GM19324 (cell line): ENCODE data around the gene UBE2J2.

Experiments used
- ATAC-seq: cut with Tn5 transposase; IDR thresholded peaks from one replicate; pipeline ENCODE4 v1.9.1; 2021; ENCODE audit warnings: mild to moderate bottlenecking, moderate library complexity; ENCODE audit not compliant: unreplicated experiment, low FRiP score

UBE2J2 gene

DNA sequence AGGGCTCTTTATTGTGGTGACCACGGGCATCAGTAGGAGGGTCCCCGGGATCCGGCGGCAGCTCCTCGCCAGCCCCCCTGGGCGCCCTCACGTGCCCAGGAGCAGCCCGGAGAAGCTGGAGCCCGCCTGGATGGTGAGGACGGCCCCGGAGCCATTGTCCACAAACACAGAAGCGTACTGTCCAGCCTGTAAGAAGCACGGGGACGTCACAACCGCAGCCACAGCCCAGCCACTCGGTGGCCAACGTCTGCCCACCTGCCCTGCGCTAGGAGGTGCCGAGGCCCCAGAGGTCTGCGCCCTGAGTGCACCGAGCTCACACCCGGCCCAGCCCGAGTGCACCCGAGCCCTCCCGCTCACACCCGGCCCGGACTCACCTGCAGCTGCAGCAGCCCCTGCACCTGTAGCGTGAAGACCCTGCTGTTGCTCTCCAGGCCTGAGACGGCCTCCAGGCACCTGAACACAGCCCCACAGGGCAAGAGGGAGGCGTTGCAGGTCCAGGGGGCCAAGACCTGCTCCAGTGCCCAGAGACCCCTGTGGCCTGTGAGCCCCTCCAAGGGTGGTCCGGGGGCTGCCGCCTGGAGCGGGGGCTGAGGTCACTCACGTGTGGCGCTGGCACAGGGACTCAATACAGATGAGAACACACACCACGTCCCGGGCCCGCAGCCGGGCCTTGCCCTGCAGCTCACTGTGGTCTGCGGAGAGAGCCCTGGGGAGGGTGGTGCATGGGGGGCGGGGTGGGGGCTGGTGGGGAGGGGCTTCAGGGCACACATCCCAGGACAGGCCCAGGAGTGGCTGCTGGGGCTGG is 31.0 kb downstream of the UBE2J2 start:
- ATAC-seq: no peak

DNA sequence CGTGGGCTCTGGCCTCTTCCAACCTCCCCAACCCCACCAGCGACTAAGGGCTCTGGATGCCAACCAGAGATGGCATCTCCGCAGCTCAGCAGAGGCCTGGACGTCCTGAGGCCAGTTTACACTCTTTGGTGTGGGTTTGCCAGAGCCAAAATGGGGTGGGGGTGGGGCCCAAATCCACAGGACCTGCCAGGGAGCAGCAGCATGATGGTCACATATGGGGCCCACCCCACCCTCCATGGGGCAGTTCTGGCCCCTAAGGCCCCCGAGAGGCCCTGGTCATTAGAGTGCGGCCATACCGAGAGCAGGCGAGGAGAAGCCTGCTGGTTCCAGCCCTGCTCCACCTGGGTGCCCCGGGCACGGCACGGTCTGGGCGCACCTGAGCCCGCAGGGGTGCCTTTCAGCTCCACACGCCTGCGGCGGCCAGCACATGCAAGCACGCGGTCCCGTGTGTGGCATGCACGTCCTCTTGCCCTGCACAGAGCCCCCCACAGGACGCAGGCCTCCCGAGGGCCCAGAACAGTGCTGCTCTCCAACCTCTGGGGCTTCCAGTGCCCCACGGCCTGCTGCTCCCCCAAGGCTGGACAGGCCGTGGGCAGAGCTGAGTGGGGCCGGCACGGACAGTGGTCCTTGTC is 31.9 kb downstream of the UBE2J2 start:
- no peak for ATAC-seq

DNA sequence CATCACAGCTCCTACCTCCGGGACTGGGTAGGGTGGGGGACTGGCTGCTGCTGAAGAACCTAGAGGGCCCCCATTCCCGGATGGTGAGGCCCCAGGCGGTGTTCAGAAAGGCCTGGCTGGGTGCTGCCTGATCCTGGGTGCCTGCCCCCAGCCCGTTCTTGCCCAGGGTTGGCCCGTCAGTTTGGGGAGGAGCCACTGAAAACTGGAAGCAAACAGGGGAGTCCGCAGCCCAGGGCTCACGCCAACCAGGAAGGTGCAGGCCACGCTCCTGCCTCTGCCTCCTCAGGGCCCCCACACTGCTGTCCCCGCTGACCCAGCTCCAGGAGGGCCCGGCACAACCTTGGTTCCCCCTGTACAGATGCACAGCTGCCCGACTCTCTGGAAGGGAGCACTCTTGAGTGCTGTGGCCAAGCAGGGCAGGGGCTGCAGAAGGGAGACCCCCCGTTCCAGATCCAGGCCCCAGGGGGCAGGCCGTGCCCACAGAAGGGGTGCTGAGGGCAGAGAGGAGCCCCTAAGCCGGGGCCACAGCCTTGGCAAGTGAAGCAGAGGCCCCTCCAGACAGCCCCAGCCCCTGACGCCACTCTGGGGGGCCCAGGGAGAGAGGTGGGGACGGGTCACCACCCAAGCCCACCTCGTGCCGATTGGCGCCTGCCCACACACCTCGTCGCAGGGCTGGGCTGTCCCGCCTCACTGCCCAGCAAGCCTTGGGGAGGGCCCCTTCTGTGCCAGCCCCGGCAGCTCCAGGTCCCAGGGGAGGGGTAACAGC is 32.6 kb downstream of the UBE2J2 start:
- ATAC-seq: no peak

DNA sequence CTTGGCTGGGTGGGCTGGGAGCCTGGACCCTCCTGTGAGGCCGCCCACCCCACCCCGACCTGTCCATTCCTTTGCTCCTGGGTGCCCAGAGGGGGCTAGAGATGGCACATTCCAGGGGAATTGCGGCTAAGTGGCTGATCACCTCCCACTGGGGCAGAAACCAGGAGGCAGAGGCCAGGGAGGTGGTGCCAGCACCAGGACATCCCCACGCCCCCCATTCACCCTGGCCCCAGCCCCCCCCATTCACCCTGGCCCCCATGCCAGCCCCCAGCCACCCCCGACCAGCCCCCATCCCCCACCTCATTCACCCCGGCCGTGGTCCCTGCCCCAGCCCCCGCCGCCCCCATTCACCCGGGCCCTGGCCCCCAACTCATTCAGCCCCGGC is 33.3 kb downstream of the UBE2J2 start:
- ATAC-seq: no peak

DNA sequence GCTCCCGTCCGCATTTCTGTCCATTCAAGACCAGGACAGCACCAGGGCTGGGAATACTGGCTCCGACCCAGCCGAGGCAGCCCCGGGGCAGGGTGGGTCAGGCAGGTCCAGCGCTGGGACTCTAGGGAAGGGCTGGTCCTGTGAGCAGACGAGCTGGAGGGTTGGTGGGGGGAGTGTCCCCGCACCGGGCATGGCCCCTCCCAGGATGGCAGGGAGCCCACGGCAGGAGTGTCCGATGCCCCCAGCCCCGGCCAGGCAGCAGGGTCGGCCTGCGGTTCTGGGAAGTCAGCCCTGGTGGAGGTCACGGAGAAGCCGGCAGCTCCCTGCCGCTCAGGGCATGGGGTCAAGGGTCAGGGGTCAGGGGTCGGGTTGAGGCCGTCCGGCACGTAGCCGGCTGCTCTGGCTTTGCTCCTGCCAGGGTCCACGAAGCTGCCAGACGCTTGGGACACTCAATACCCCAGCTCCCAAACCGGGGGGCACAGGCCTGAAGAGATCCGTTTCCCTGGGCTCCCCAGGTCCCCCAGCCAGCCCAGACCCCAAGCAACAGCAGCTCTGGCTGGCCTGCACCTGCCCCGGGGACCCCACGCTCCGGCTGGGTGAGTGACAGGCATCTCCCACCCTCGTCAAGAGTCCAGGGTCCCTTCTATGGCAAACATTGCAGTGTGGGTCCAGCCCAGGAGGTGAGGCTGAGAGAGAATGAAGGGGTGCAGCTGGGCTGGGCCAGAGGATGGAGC is 33.9 kb downstream of the UBE2J2 start:
- no peak for ATAC-seq

DNA sequence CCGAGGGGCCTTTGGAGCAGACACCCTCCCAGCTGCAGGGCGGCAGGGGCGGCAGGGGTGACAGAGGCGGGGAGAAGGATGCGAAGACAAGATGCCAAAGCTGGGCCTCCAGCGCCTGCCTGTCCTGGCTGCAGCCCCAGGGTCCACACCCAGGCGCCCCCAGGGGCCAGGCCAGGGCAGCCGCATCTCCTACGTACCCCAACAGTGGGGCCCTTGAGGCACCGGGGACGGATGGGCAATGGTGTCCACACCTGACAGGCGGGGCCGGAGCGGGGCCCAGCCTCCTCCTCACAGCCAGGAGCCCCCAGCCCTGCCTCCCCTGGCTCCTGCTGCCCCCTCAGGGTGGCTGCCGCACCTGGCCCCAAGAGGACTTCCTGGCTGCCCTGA is 34.4 kb downstream of the UBE2J2 start:
- ATAC-seq: no peak

GRCh38 chr1:1238702-1239178 is 34.9 kb downstream of the UBE2J2 start:
- ATAC-seq: no peak

GRCh38 chr1:1237874-1238701 is 35.6 kb downstream of the UBE2J2 start:
- ATAC-seq: no peak

GRCh38 chr1:1236945-1237873 is 36.4 kb downstream of the UBE2J2 start:
- ATAC-seq: no peak

- no peak for ATAC-seq
These were observed 37.4 kb downstream of the UBE2J2 start for GRCh38 chr1:1236176-1236763.

DNA sequence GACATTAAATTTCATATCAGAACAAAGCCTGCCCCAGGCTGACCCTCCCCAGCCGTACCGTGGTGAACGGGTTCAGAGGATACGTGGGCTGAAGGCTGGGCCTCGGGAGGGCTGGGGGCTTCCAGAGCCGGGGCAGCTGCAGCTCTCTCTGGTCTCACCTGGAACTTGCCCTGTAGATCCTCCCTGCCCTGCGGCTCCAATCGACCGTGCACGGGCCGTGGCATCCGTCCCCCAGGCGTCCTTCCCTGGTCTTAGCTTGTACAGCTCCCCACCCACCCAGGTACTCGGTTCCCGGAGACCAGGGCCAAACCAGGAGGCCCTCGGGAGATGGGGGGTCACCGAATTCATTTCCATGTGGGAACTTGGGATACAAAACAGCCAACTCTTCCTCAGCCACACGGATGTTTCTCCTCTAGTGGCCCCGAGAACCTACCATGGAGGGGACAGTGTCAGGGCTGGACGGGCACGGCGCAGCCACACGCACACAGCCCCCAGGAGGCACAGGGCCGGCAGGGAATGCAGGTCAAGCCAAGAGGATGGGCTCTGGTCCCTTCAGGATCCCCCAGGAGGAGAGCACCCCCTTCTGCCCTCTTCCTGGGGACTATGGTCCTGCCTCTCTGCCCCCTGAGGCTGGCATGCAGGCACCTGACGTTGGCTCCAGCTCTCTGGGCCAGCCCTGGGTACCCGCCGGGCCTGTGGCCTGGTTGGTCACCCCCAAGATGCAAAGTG is 38.5 kb downstream of the UBE2J2 start:
- ATAC-seq: no peak

- no peak for ATAC-seq
These were observed 39.4 kb downstream of the UBE2J2 start for GRCh38 chr1:1234180-1234808.

- ATAC-seq: no peak
These were observed 40.1 kb downstream of the UBE2J2 start for GRCh38 chr1:1233567-1233892.

DNA sequence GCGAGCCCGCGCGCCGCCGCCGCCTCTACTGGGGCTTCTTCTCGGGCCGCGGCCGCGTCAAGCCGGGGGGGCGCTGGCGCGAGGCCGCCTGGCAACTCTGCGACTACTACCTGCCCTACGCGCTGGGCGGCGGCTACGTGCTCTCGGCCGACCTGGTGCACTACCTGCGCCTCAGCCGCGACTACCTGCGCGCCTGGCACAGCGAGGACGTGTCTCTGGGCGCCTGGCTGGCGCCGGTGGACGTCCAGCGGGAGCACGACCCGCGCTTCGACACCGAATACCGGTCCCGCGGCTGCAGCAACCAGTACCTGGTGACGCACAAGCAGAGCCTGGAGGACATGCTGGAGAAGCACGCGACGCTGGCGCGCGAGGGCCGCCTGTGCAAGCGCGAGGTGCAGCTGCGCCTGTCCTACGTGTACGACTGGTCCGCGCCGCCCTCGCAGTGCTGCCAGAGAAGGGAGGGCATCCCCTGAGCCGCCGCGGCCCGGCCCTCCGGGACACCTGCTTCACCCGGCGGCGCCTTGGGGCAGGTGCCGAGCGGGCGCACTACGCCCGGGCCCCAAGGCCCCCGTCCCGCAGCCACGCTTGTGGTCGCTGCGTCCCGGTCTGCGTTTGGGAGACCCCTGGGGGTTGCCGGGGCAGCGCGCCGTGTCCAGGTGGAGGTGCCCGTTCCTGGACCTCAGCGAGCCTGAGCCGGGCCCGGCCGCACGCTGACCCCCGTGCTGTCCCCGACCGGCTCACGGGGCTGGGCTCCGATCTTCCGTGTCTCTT is 40.7 kb downstream of the UBE2J2 start:
- ATAC-seq: no peak

DNA sequence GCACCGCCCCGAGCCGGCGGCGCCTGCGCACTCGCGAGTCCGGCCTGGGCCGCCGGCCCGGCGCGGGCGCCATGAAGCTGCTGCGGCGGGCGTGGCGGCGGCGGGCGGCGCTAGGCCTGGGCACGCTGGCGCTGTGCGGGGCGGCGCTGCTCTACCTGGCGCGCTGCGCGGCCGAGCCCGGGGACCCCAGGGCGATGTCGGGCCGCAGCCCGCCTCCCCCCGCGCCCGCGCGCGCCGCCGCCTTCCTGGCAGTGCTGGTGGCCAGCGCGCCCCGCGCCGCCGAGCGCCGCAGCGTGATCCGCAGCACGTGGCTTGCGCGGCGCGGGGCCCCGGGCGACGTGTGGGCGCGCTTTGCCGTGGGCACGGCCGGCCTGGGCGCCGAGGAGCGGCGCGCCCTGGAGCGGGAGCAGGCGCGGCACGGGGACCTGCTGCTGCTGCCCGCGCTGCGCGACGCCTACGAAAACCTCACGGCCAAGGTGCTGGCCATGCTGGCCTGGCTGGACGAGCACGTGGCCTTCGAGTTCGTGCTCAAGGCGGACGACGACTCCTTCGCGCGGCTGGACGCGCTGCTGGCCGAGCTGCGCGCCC is 41.4 kb downstream of the UBE2J2 start, which contains the start of gene B3GALT6:
B3GALT6 (plus strand) TSS at position 30 of the 588 bp plus-strand sequence; CDS start at position 72, 42 bp downstream.
- no peak for ATAC-seq
